HL-60 (cell line): ENCODE results near the gene MAK.

Experiments used
- GABPA ChIP-seq: IDR thresholded peaks from 2 replicates; pipeline ENCODE4 v1.6.1; 2012; ENCODE audit warnings: low read depth
- POLR2AphosphoS5 ChIP-seq: IDR thresholded peaks from 2 replicates; pipeline ENCODE4 v1.6.1; 2012; ENCODE audit warnings: low read depth
- SPI1 ChIP-seq: IDR thresholded peaks from 2 replicates; pipeline ENCODE4 v1.6.1; 2012; ENCODE audit warnings: low read depth, mild to moderate bottlenecking, borderline replicate concordance
- TF ChIP-seq, protein P1 (sequence below): IDR thresholded peaks from 2 replicates; pipeline ENCODE4 v1.6.1; 2012; ENCODE audit warnings: low read depth; ENCODE audit not compliant: insufficient replicate concordance
- TF ChIP-seq, protein P2 (sequence below): IDR thresholded peaks from one replicate; pipeline ENCODE4 v1.5.1; 2011; ENCODE audit warnings: low read length, control low read depth, inconsistent platforms; ENCODE audit not compliant: insufficient read depth

DNA sequence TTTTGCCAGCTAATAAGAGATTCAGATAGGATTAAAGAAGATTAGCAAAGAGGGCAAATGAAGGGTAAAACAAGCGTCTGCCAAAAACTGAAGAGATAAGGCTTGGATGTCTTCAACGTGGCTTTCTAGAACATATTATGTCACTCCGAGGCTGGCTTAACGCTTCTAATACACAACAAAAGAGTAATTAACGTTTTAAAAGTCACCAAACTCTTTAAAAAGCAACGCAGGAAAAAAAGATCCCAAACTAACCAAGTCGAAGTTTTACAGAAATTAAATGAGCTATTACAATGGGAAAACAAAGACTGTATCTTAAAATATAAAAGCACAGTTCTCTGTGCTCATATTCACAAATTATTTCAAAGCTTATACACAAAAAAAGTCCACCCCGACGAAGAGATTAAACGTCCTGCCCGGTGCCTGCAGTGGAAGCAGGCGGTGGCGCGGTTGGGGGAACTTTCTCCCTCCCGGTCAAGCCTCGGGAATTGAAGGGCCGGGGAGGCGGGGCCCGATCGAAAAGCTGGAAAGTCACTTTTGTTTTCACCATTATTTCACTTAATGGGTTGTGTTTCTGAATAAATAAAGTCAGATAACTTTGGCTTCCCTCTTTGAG is 1.2 kb downstream of the MAK start:
- no peak for TF ChIP-seq SPI1
- TF ChIP-seq, protein P1, sequence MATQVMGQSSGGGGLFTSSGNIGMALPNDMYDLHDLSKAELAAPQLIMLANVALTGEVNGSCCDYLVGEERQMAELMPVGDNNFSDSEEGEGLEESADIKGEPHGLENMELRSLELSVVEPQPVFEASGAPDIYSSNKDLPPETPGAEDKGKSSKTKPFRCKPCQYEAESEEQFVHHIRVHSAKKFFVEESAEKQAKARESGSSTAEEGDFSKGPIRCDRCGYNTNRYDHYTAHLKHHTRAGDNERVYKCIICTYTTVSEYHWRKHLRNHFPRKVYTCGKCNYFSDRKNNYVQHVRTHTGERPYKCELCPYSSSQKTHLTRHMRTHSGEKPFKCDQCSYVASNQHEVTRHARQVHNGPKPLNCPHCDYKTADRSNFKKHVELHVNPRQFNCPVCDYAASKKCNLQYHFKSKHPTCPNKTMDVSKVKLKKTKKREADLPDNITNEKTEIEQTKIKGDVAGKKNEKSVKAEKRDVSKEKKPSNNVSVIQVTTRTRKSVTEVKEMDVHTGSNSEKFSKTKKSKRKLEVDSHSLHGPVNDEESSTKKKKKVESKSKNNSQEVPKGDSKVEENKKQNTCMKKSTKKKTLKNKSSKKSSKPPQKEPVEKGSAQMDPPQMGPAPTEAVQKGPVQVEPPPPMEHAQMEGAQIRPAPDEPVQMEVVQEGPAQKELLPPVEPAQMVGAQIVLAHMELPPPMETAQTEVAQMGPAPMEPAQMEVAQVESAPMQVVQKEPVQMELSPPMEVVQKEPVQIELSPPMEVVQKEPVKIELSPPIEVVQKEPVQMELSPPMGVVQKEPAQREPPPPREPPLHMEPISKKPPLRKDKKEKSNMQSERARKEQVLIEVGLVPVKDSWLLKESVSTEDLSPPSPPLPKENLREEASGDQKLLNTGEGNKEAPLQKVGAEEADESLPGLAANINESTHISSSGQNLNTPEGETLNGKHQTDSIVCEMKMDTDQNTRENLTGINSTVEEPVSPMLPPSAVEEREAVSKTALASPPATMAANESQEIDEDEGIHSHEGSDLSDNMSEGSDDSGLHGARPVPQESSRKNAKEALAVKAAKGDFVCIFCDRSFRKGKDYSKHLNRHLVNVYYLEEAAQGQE: no peak
- TF ChIP-seq, protein P2, sequence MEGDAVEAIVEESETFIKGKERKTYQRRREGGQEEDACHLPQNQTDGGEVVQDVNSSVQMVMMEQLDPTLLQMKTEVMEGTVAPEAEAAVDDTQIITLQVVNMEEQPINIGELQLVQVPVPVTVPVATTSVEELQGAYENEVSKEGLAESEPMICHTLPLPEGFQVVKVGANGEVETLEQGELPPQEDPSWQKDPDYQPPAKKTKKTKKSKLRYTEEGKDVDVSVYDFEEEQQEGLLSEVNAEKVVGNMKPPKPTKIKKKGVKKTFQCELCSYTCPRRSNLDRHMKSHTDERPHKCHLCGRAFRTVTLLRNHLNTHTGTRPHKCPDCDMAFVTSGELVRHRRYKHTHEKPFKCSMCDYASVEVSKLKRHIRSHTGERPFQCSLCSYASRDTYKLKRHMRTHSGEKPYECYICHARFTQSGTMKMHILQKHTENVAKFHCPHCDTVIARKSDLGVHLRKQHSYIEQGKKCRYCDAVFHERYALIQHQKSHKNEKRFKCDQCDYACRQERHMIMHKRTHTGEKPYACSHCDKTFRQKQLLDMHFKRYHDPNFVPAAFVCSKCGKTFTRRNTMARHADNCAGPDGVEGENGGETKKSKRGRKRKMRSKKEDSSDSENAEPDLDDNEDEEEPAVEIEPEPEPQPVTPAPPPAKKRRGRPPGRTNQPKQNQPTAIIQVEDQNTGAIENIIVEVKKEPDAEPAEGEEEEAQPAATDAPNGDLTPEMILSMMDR: no peak
- TF ChIP-seq POLR2AphosphoS5: no peak
- no peak for TF ChIP-seq GABPA
